ENCODE data around the gene LYRM4. TPM values are rescaled to one million over a fixed set of nuclear protein-coding genes. Genes with fewer than 3 reads are reported as not detected.

The LYRM4 gene
- total RNA-seq (10 to 100 TPM; 25.2 to 25.3 TPM), polyA plus RNA-seq (ENCODE audit: insufficient read length in 6 of 6) (10 to 100 TPM; 40.9 to 47.4 (median 43.1) TPM)
- long read RNA-seq, donor 1, full-length matches to known transcripts = 72 of 72 reads
- long read RNA-seq, donor 1, partial matches to known transcripts = 0 of 72 reads
- long read RNA-seq, donor 1, other reads (novel, unspliced or antisense) = 0 of 72 reads
- long read RNA-seq, donor 2, full-length matches to known transcripts = 72 of 72 reads
- long read RNA-seq, donor 2, partial matches to known transcripts = 0 of 72 reads
- long read RNA-seq, donor 2, other reads (novel, unspliced or antisense) = 0 of 72 reads
- long read RNA-seq, donor 3, full-length matches to known transcripts = 51 of 51 reads
- long read RNA-seq, donor 3, partial matches to known transcripts = 0 of 51 reads
- long read RNA-seq, donor 3, other reads (novel, unspliced or antisense) = 0 of 51 reads
- long read RNA-seq, donor 4, full-length matches to known transcripts = 38 of 39 reads
- long read RNA-seq, donor 4, partial matches to known transcripts = 1 of 39 reads
- long read RNA-seq, donor 4, other reads (novel, unspliced or antisense) = 0 of 39 reads
- long read RNA-seq, donor 5, full-length matches to known transcripts = 48 of 48 reads
- long read RNA-seq, donor 5, partial matches to known transcripts = 0 of 48 reads
- long read RNA-seq, donor 5, other reads (novel, unspliced or antisense) = 0 of 48 reads
- long read RNA-seq, donor 6, full-length matches to known transcripts = 61 of 61 reads
- long read RNA-seq, donor 6, partial matches to known transcripts = 0 of 61 reads
- long read RNA-seq, donor 6, other reads (novel, unspliced or antisense) = 0 of 61 reads
- long read RNA-seq, donor 7, full-length matches to known transcripts = 37 of 37 reads
- long read RNA-seq, donor 7, partial matches to known transcripts = 0 of 37 reads
- long read RNA-seq, donor 7, other reads (novel, unspliced or antisense) = 0 of 37 reads
- long read RNA-seq, donor 8, full-length matches to known transcripts = 48 of 60 reads
- long read RNA-seq, donor 8, partial matches to known transcripts = 12 of 60 reads
- long read RNA-seq, donor 8, other reads (novel, unspliced or antisense) = 0 of 60 reads
- long read RNA-seq, donor 9 = 0 reads
- long read RNA-seq, donor 10, full-length matches to known transcripts = 28 of 31 reads
- long read RNA-seq, donor 10, partial matches to known transcripts = 1 of 31 reads
- long read RNA-seq, donor 10, other reads (novel, unspliced or antisense) = 2 of 31 reads
- long read RNA-seq, donor 11, full-length matches to known transcripts = 40 of 45 reads
- long read RNA-seq, donor 11, partial matches to known transcripts = 5 of 45 reads
- long read RNA-seq, donor 11, other reads (novel, unspliced or antisense) = 0 of 45 reads
- long read RNA-seq, donor 12, full-length matches to known transcripts = 38 of 38 reads
- long read RNA-seq, donor 12, partial matches to known transcripts = 0 of 38 reads
- long read RNA-seq, donor 12, other reads (novel, unspliced or antisense) = 0 of 38 reads

DNA sequence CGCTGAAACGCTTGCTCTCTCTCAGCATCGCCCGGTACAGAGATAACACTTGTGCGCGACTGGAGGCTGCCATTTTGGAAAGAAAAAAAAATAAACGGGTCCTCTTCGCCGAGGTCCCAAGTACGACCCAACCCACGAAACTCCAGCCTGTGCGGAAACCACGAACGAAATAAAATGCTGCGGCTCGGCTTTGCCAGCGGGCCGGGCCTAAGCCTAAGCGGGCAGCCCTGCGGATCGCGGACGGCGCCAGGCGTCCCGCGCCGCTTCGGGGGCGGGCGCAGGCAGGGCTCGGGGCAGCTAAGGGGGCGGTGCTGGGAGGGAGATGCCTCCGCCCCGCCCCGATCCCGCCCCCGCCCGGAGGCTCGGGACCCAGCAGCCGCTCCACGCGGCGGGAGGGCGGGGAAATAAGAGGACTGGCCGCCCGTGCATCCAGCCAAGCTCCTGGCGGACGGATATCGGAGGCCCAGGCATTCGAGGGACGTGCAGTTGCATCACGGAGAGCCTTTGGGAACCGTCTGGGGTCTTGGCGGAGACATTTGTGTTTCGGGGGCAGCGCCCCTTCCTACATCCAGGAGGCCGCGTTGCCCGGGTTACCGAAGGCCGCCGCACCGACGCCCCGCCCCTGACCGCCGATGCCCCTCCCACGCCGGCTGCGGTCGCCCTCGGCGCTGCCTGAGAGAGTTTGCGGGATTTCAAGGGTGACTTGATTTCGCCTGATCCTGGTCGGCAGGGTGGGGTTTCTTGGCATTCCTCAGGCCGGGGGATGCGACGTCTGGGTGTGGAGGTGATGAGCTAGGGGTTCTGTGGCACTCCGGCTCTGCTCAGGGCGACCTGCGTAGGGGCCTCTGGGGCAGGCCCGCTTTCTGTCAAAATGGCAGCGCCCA, at the start of gene LYRM4, which contains the start of gene FARS2:
TSS of gene LYRM4 (minus strand) at position 290 of the 884 bp plus-strand sequence. CDS start at position 73, 217 bp downstream.
TSS of gene FARS2 (plus strand) at position 853 of the 884 bp plus-strand sequence.
- no peaks in the 10 kb centered on the region for H3K9me3 ChIP-seq
- ATAC-seq = peak; percentile 97
- H3K4me3 ChIP-seq = peak within 1 kb of the TSS; percentile 56 to 81
- TF ChIP-seq CTCF (IDR thresholded peaks at IDR 0.05) = peak in 1 of 2 donors; percentile 21
- H3K36me3 ChIP-seq = no peaks in the 10 kb centered on the region
- intact Hi-C loops (cut with DNase I) = no loop called here
- peak within 1 kb of the TSS; percentile 93 to 98 for H3K27ac ChIP-seq
- peak; percentile 90 to 98 (median 94) for DNase-seq
- no peaks in the 10 kb centered on the region for H3K27me3 ChIP-seq
- H3K4me1 ChIP-seq = peaks cover 8 to 19% of the 10 kb centered on the region in 2 donors

- H3K9me3 ChIP-seq = no peaks in the 10 kb centered on the region
- H3K4me3 ChIP-seq = no peak overlapping the region
- no peaks in the 10 kb centered on the region for H3K4me1 ChIP-seq
- ATAC-seq = no peak
- no peak for TF ChIP-seq CTCF (IDR thresholded peaks at IDR 0.05)
- no peak for DNase-seq
- intact Hi-C loops (cut with DNase I) = no loop called here
- no peak overlapping the region for H3K27ac ChIP-seq
- H3K27me3 ChIP-seq = no peaks in the 10 kb centered on the region
- no peaks in the 10 kb centered on the region for H3K36me3 ChIP-seq
Observed at GRCh38 chr6:5308066-5308465, 47.3 kb upstream of the LYRM4 start.

GRCh38 chr6:5307058-5307457, 46.3 kb upstream of the LYRM4 start:
- TF ChIP-seq CTCF (IDR thresholded peaks at IDR 0.05) = no peak
- no peaks in the 10 kb centered on the region for H3K4me1 ChIP-seq
- intact Hi-C loops (cut with DNase I) = no loop called here
- no peak for ATAC-seq
- H3K4me3 ChIP-seq = no peak overlapping the region
- H3K27ac ChIP-seq = no peak overlapping the region
- DNase-seq = no peak
- no peaks in the 10 kb centered on the region for H3K36me3 ChIP-seq
- no peaks in the 10 kb centered on the region for H3K27me3 ChIP-seq
- H3K9me3 ChIP-seq = no peaks in the 10 kb centered on the region

GRCh38 chr6:5305968-5306626, 45.3 kb upstream of the LYRM4 start:
- no peaks in the 10 kb centered on the region for H3K36me3 ChIP-seq
- no peak overlapping the region for H3K4me3 ChIP-seq
- intact Hi-C loops (cut with DNase I) = no loop called here
- H3K27ac ChIP-seq = no peak overlapping the region
- DNase-seq = no peak
- ATAC-seq = no peak
- no peaks in the 10 kb centered on the region for H3K4me1 ChIP-seq
- no peaks in the 10 kb centered on the region for H3K9me3 ChIP-seq
- no peak for TF ChIP-seq CTCF (IDR thresholded peaks at IDR 0.05)
- H3K27me3 ChIP-seq = no peaks in the 10 kb centered on the region
